ENCODE data around the gene SLCO2A1. TPM values are rescaled to one million over a fixed set of nuclear protein-coding genes. Genes with fewer than 3 reads are reported as not detected.

Gene SLCO2A1
- total and polyA plus RNA-seq, 2 experiments from 2014 or later: 0.31 to 1.0 TPM

GRCh38 chr3:133953297-133953696 lies 76.4 kb downstream of the SLCO2A1 start:
- no peaks in the 10 kb centered on the region for H3F3A ChIP-seq (replicated peaks; ENCODE audit: low read depth)
- H3K9me2 ChIP-seq (ENCODE audit: insufficient read depth): peaks cover 10% of the 10 kb centered on the region; the same call in 1 of the 2 replicates
- H3K36me3 Mint-ChIP-seq (ENCODE audit: low read depth): no peaks in the 10 kb centered on the region; the same call in 2 of the 3 replicates
- H3K4me3 Mint-ChIP-seq: no peak overlapping the region
- H3K79me2 ChIP-seq (replicated peaks; ENCODE audit: insufficient read depth): no peaks in the 10 kb centered on the region
- H3K27me3 Mint-ChIP-seq (ENCODE audit: insufficient read depth, low read depth, poor library complexity): peaks cover 4% of the 10 kb centered on the region
- no peak overlapping the region for H3K27ac Mint-ChIP-seq
- no peak for TF ChIP-seq EZH2 (IDR thresholded peaks at IDR 0.05; ENCODE audit: low read depth, unreplicated experiment)
- TF ChIP-seq ETS1 (IDR thresholded peaks at IDR 0.05): no peak
- TF ChIP-seq CREB1 (CRISPR knock-in tag; IDR thresholded peaks at IDR 0.05; ENCODE audit: low read depth): no peak
- TF ChIP-seq POLR2AphosphoS5 (IDR thresholded peaks at IDR 0.05; ENCODE audit: low read depth): no peak
- TF ChIP-seq NANOG (IDR thresholded peaks at IDR 0.05; ENCODE audit: borderline replicate concordance): no peak
- TF ChIP-seq CTCF (conservative IDR thresholded peaks at IDR 0.05; ENCODE audit: low read depth in 2 of 2): no peak
- no peak for TF ChIP-seq EZH2phosphoT487 (IDR thresholded peaks at IDR 0.05; ENCODE audit: unreplicated experiment)
- no peak for TF ChIP-seq JUNB (IDR thresholded peaks at IDR 0.05; ENCODE audit: unreplicated experiment)
- TF ChIP-seq STAT1 (IDR thresholded peaks at IDR 0.05; ENCODE audit: unreplicated experiment): no peak
- no peak for TF ChIP-seq ZNF462 (CRISPR knock-in tag; IDR thresholded peaks at IDR 0.05)
- TF ChIP-seq ZNF114 (CRISPR knock-in tag; IDR thresholded peaks at IDR 0.05): no peak
- no peak for TF ChIP-seq REST (IDR thresholded peaks at IDR 0.05; ENCODE audit: unreplicated experiment)
- TF ChIP-seq ZNF331 (CRISPR knock-in tag; IDR thresholded peaks at IDR 0.05; ENCODE audit: low read depth): no peak
- no peak overlapping the region for H2AFZ ChIP-seq
- no peak for ATAC-seq
- H3K9me3 Mint-ChIP-seq: peaks cover 2% of the 10 kb centered on the region; the same call in 2 of the 3 replicates
- no peak overlapping the region for H3K4me2 ChIP-seq
- no peaks in the 10 kb centered on the region for H3K27me3 ChIP-seq (ENCODE audit: insufficient read depth)
- H3K36me3 ChIP-seq (ENCODE audit: insufficient read depth): no peaks in the 10 kb centered on the region
- peaks cover 9% of the 10 kb centered on the region for H3K4me1 Mint-ChIP-seq
- no peak for DNase-seq (ENCODE audit: low spot score)
- no peak overlapping the region for H3K4me3 ChIP-seq
- H3K4me1 ChIP-seq (ENCODE audit: insufficient read depth): no peaks in the 10 kb centered on the region
- H4K20me1 ChIP-seq (replicated peaks; ENCODE audit: insufficient read depth): no peaks in the 10 kb centered on the region
- H3K27ac ChIP-seq (ENCODE audit: low read depth): no peak overlapping the region

All from GM23338 (cell line).